K562 treated with DMSO at 1 percent for 24 hours (cell line): Measurements from ENCODE around the gene TNFSF12. TPM values are rescaled to one million over a fixed set of nuclear protein-coding genes. Genes with fewer than 3 reads are reported as not detected.

Experiments
- total RNA-seq: library from RNA; unstranded; fragments of 300-600 nt; gene quantifications from 2 replicates; pipeline ENCODE4 v1.2.3, GENCODE V29; 2022; ENCODE audit warnings: low read depth; ENCODE audit not compliant: insufficient read depth

TNFSF12 gene
- 0.58 and 1.4 TPM in 2 replicates for total RNA-seq

DNA sequence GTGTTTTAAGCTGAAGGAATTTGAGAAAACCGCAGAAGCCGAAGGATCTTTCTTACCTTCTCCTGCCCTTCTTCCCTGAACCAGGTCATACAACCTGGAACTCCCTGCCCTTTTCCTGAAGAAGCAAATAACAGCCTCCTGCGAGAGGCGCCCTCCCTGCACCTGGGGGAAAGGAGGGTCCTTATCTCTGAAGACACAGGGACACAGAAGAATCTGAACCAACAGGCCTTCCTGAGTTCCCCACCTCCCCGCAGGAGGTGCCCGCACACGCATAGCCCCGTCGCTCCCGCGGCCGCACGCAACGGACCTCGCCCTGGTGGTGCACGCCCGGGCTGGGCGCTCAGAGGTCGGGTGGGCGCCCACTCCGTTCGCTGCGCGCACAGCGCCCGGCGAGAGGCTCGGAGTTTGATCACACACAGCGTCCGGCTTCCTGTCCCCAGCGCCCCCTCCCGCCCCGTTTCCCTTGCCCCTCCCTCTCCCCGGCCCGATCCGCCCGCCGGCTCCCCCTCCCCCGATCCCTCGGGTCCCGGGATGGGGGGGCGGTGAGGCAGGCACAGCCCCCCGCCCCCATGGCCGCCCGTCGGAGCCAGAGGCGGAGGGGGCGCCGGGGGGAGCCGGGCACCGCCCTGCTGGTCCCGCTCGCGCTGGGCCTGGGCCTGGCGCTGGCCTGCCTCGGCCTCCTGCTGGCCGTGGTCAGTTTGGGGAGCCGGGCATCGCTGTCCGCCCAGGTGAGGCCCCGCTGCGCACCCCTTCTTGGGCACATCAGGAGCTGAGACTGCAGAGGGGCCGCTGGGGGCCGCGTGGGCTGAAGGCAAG is at the start of gene TNFSF12:
TNFSF12 (plus strand) TSS at position 474 of the 816 bp plus-strand sequence; CDS start at position 570, 96 bp downstream.

DNA sequence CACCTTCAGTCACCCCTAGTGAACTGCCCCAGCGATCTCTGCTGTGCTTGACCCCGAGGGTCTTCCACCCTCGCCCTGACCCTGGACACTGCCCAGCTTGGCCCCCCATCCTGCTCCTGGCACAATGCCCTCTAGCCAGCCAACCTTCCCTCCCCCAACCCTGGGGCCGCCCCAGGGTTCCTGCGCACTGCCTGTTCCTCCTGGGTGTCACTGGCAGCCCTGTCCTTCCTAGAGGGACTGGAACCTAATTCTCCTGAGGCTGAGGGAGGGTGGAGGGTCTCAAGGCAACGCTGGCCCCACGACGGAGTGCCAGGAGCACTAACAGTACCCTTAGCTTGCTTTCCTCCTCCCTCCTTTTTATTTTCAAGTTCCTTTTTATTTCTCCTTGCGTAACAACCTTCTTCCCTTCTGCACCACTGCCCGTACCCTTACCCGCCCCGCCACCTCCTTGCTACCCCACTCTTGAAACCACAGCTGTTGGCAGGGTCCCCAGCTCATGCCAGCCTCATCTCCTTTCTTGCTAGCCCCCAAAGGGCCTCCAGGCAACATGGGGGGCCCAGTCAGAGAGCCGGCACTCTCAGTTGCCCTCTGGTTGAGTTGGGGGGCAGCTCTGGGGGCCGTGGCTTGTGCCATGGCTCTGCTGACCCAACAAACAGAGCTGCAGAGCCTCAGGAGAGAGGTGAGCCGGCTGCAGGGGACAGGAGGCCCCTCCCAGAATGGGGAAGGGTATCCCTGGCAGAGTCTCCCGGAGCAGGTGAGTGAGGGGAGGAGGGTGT is 9.9 kb downstream of the TNFSF12 start, which contains the start of gene TNFSF13:
TNFSF13 (plus strand) TSS at position 207 of the 776 bp plus-strand sequence; CDS start at position 497, 290 bp downstream.

DNA sequence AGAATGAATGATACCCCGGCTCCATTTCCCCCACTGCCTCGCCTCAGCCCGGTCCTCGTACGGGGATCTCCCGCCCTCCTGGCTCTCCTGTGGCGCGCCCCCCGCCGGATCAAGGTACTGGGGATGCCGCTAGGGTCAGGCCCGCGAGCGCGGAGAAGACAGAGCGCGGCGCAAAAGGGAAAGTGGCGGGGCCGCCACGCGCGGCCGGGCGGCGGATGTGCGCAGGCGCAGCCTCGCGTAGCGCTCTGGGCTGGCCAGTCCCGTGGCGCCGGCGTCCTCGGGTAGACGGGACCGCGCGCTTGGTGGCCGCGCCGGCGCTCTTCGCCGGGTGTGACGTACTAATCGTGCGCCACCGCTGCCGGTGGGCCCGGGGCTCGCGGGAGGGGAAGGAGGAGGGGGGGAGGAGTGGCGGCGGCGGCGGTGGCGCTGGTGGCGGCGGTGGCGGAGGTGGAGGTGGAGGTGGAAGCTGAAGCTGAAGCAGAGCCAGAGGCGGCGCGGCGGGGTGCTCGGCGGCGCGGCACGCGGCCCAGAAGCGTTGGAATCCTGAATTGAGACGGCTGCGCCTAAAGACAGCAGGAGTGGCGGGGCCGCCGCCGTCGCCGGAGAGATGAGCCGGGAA is 12.8 kb downstream of the TNFSF12 start, which contains the start of gene SENP3:
SENP3 (plus strand) TSS at position 331 of the 619 bp plus-strand sequence. CDS start 1,158 bp downstream, outside the sequence.

DNA sequence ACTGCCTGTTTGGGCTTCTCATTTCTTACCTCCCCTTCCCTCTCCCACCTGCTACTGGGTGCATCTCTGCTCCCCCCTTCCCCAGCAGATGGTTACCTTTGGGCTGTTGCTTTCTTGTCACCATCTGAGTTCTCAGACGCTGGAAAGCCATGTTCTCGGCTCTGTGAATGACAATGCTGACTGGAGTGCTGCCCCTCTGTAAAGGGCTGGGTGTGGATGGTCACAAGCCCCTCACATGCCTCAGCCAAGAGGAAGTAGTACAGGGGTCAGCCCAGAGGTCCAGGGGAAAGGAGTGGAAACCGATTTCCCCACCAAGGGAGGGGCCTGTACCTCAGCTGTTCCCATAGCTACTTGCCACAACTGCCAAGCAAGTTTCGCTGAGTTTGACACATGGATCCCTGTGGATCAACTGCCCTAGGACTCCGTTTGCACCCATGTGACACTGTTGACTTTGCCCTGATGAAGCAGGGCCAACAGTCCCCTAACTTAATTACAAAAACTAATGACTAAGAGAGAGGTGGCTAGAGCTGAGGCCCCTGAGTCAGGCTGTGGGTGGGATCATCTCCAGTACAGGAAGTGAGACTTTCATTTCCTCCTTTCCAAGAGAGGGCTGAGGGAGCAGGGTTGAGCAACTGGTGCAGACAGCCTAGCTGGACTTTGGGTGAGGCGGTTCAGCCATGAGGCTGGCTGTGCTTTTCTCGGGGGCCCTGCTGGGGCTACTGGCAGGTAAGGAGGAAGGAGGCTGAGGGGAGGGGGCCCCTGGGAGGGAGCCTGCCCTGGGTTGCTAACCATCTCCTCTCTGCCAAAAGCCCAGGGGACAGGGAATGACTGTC is 30.4 kb downstream of the TNFSF12 start, which contains the start of gene CD68:
CD68 (plus strand) TSS at position 638 of the 833 bp plus-strand sequence; CDS start at position 678, 40 bp downstream.

DNA sequence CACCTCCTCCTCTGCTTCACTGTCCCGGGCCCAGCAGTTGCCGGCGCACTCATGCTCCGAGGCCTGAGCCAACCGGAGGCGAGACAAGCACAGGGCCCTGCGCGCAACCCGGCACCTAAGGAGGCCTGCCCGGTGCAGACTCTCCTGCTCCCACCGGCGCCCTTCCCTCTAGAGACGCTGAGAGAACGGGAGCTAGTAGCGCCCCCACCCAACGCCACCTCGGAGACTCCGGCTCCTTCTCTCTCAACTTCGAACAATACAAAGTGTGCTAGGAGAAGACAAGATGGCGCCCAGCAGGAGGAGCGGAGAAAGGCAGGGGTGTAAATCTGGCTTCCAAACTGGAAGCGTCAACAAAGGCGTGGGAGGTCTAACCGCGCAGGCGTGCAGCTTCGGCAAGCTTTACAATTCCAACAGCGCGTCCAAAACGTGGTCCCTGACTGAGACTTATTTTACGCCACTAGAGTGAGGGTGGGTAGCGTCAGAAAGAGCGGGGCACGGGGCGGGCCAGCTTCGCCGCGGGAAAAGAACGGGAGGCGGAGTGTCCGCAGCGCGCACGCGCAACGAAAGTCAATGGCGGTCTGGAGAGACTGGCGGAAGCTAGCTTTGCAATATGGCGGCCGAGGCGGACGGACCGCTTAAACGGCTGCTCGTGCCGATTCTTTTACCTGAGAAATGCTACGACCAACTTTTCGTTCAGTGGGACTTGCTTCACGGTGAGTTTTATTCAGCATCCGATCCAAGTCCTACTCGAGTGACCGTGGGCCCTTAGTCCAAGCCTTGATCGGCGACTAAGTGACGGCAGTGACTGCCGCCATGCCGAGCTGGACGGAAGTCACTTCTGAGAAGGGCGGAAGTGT is 34.6 kb downstream of the TNFSF12 start, which contains the start of gene MPDU1:
MPDU1 (plus strand) TSS at position 600 of the 857 bp plus-strand sequence; CDS start at position 611, 11 bp downstream.

DNA sequence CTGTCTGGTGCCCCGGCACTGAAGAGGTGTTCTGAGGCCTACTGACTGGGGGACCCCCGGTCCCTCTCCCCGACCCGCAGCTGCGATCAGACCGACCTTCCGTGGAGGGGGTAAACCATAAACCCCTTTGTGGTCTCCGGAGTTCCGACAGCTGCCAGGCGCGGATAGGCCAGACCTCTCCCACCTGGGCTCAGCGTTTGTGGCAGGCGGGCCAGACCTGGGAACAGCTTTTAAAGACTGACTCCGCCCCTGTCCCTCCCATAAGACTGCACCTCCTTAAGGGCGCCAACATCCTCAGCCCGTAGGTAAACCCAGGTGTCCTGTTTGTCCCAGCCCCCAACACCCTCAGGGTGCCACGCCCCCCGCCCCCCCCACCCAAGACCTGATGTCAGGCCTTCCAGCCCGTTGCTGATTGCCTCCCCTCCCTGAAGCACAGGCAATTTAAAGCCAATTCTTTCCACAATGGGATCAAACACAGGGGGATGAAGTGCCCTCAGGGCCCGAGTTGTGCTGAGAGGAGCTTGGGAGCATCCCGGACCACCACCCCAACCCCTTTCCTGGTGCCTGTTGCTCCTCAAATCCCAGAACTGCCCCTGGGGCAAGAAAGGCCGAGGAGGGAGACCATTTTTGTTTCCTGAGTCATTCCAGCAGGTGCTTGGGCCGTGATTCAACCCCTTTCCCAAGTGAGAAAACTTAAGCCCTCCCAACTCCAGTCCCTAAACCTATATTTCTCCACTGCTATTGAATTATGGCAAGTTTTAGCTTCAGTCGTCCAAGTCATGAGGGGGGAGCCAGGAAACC is 41.2 kb downstream of the TNFSF12 start, which contains the start of gene SOX15:
SOX15 (minus strand) TSS at position 204 of the 801 bp plus-strand sequence. CDS start 418 bp downstream, outside the sequence.

Other genes starting within 250 kb of the TNFSF12 start
- 333 and 343 TPM in 2 replicates for gene EIF5A, start 241.4 kb upstream of the TNFSF12 start, total RNA-seq
- gene GPS2, start 233.7 kb upstream of the TNFSF12 start, total RNA-seq: 64.3 and 71.2 TPM in 2 replicates
- gene NEURL4, start 219.7 kb upstream of the TNFSF12 start, total RNA-seq: 15.7 and 18.8 TPM in 2 replicates
- gene ACAP1, start 212.5 kb upstream of the TNFSF12 start, total RNA-seq: 2.6 and 6.1 TPM in 2 replicates
- gene KCTD11, start 196.9 kb upstream of the TNFSF12 start, total RNA-seq: 7.3 and 8.6 TPM in 2 replicates
- not detected in 2 replicates for gene TMEM95, start 193.9 kb upstream of the TNFSF12 start, total RNA-seq
- gene TNK1, start 168.0 kb upstream of the TNFSF12 start, total RNA-seq: 7.3 and 8.8 TPM in 2 replicates
- gene PLSCR3, start 154.5 kb upstream of the TNFSF12 start, total RNA-seq: 11.9 and 13.9 TPM in 2 replicates
- gene TMEM256, start 145.0 kb upstream of the TNFSF12 start, total RNA-seq: 67.8 and 69.3 TPM in 2 replicates
- 14.2 and 14.9 TPM in 2 replicates for gene NLGN2, start 141.2 kb upstream of the TNFSF12 start, total RNA-seq
- not detected in 2 replicates for gene SPEM1, start 128.7 kb upstream of the TNFSF12 start, total RNA-seq
- gene SPEM2, start 123.4 kb upstream of the TNFSF12 start, total RNA-seq: not detected in 2 replicates
- not detected in 2 replicates for gene SPEM3, start 120.2 kb upstream of the TNFSF12 start, total RNA-seq
- gene TMEM102, start 113.6 kb upstream of the TNFSF12 start, total RNA-seq: 14.7 and 16.9 TPM in 2 replicates
- 6.3 and 7.5 TPM in 2 replicates for gene FGF11, start 109.5 kb upstream of the TNFSF12 start, total RNA-seq
- 12.6 and 14.0 TPM in 2 replicates for gene CHRNB1, start 104.0 kb upstream of the TNFSF12 start, total RNA-seq
- 5.5 and 5.6 TPM in 2 replicates for gene ZBTB4, start 69.4 kb upstream of the TNFSF12 start, total RNA-seq
- not detected in 2 replicates for gene SLC35G6, start 67.6 kb upstream of the TNFSF12 start, total RNA-seq
- gene POLR2A, start 64.7 kb upstream of the TNFSF12 start, total RNA-seq: 81.8 and 97.0 TPM in 2 replicates
- gene TNFSF13, start 9.7 kb downstream of the TNFSF12 start, total RNA-seq: 1.5 and 2.0 TPM in 2 replicates
- gene SENP3, start 12.9 kb downstream of the TNFSF12 start, total RNA-seq: 42.9 and 47.5 TPM in 2 replicates
- gene CD68, start 30.6 kb downstream of the TNFSF12 start, total RNA-seq: 31.3 and 38.5 TPM in 2 replicates
- 81.0 and 84.2 TPM in 2 replicates for gene MPDU1, start 34.8 kb downstream of the TNFSF12 start, total RNA-seq
- 3.9 and 4.4 TPM in 2 replicates for gene SOX15, start 41.0 kb downstream of the TNFSF12 start, total RNA-seq
- gene FXR2, start 65.8 kb downstream of the TNFSF12 start, total RNA-seq: 71.8 and 73.7 TPM in 2 replicates
- gene SAT2, start 78.8 kb downstream of the TNFSF12 start, total RNA-seq: 62.8 TPM in 2 replicates
- 0.68 and 0.93 TPM in 2 replicates for gene SHBG, start 81.1 kb downstream of the TNFSF12 start, total RNA-seq
- 4.5 and 5.6 TPM in 2 replicates for gene ATP1B2, start 101.9 kb downstream of the TNFSF12 start, total RNA-seq
- gene TP53, start 138.4 kb downstream of the TNFSF12 start, total RNA-seq: 4.8 and 6.3 TPM in 2 replicates
- 47.2 and 47.5 TPM in 2 replicates for gene WRAP53, start 139.4 kb downstream of the TNFSF12 start, total RNA-seq
- gene EFNB3, start 156.1 kb downstream of the TNFSF12 start, total RNA-seq: 0.10 TPM in 1 of 2 replicates, not detected in the other
- gene DNAH2, start 168.7 kb downstream of the TNFSF12 start, total RNA-seq: not detected in 2 replicates